Measurements from ENCODE around the gene WDR64.

DNA sequence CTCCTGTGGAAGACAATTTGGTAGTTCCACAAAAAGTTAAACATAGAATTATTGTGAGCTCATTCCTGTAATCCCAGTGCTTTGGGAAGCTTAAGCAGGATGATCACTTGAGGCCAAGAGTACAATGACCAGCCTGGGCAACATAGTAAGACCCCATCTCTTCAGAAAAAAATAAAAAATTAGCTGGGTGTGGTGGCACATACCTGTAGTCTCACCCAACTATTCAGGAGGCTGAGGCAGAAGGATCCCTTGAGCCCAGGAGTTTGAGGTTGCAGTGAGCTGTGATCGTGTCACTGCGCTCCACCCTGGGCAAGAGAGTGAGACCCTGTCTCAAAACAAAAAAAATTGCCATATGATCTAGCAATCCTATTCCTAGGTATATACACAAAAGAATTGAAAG, 7.8 kb upstream of the WDR64 start:
- no peak for TF ChIP-seq EZH2 (IDR thresholded peaks at IDR 0.05; ENCODE audit: low read length)
- TF ChIP-seq, protein P1, sequence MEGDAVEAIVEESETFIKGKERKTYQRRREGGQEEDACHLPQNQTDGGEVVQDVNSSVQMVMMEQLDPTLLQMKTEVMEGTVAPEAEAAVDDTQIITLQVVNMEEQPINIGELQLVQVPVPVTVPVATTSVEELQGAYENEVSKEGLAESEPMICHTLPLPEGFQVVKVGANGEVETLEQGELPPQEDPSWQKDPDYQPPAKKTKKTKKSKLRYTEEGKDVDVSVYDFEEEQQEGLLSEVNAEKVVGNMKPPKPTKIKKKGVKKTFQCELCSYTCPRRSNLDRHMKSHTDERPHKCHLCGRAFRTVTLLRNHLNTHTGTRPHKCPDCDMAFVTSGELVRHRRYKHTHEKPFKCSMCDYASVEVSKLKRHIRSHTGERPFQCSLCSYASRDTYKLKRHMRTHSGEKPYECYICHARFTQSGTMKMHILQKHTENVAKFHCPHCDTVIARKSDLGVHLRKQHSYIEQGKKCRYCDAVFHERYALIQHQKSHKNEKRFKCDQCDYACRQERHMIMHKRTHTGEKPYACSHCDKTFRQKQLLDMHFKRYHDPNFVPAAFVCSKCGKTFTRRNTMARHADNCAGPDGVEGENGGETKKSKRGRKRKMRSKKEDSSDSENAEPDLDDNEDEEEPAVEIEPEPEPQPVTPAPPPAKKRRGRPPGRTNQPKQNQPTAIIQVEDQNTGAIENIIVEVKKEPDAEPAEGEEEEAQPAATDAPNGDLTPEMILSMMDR (optimal IDR thresholded peaks at IDR 0.05 in 1 of 3, IDR thresholded peaks at IDR 0.05 in 1 of 3, conservative IDR thresholded peaks at IDR 0.05 in 1 of 3; ENCODE audit: extremely low read depth in 1 of 3, insufficient read depth in 2 of 3, low read length in 3 of 3): no peak
